Measurements from ENCODE around the gene CAMK4. TPM values are rescaled to one million over a fixed set of nuclear protein-coding genes. Genes with fewer than 3 reads are reported as not detected.
A peak's percentile ranks its signal among the peaks of the same experiment; 100 is the strongest.

CAMK4 gene
- total RNA-seq, 1 experiment from 2014 or later = 19.3 TPM

GRCh38 chr5:111520908-111521307 lies 296.7 kb downstream of the CAMK4 start:
- no peak overlapping the region for H3K4me3 ChIP-seq
- H3K9me3 ChIP-seq (replicated peaks) = no peaks in the 10 kb centered on the region
- DNase-seq = no peak
- no peaks in the 10 kb centered on the region for H3K4me1 ChIP-seq
- no peak overlapping the region for H3K27ac ChIP-seq
- no peaks in the 10 kb centered on the region for H3K36me3 ChIP-seq
- H3K27me3 ChIP-seq = no peaks in the 10 kb centered on the region

DNA sequence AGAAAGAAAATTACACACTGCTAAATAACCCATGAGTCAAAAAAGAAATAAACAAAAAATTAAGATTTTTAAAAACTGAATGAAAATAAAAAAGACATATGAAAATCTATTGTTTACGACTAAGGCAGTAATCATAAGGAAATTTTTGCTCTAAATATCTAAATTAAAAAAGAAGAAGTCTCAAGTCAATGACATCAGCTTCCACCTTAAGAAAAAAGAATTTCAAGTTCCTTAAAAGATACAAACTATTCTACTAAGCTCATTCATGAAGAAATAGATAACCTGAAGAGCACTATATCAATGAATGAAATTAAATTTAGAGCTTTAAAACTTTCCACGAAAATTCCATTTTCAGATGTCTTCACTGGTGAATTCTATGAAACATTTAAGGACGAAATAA lies 303.9 kb downstream of the CAMK4 start:
- no peaks in the 10 kb centered on the region for H3K36me3 ChIP-seq
- no peak for DNase-seq
- H3K27ac ChIP-seq = no peak overlapping the region

DNA sequence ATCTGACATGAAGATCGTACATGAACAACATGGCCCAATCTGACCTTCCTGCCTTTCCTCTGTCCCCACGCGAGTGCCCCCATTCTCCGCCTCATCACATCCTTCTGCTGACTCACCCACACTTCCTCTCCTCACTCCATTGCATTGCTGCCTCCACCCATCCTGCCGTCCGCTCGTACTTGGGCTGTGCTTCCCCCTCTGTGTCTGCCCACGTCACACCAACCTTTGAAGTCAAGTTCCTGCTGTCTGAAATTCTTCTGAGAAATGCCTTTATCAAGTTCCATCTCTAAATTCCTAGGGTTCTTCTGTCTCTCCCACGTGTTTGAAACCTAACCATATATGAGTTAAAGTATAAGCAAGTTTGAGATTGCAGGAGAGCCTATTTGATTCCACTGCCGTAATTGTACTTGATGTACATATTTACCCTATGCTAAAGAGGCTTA lies 306.1 kb downstream of the CAMK4 start:
- H3K36me3 ChIP-seq = no peaks in the 10 kb centered on the region
- no peaks in the 10 kb centered on the region for H3K27me3 ChIP-seq
- peak overlapping the region; percentile 31 for H3K27ac ChIP-seq
- no peaks in the 10 kb centered on the region; the same call in 1 of the 2 replicates for H3K4me1 ChIP-seq
- peak overlapping the region; percentile 26 for H3K4me3 ChIP-seq
- peak; percentile 63 to 64 for DNase-seq
- no peaks in the 10 kb centered on the region for H3K9me3 ChIP-seq (replicated peaks)

More for the DNA sequence above, 303.9 kb downstream of the CAMK4 start:
- Histone ChIP-seq H3K4me1 (no peaks in the 10 kb centered on the region; the same call in 1 of the 2 replicates), H3K27me3 (no peaks in the 10 kb centered on the region), H3K4me3 (no peak overlapping the region), H3K9me3 (replicated peaks) (no peaks in the 10 kb centered on the region)

- Histone ChIP-seq H3K4me1 (no peaks in the 10 kb centered on the region; the same call in 1 of the 2 replicates), H3K27me3 (no peaks in the 10 kb centered on the region), H3K36me3 (no peaks in the 10 kb centered on the region), H3K27ac (no peak overlapping the region), H3K9me3 (replicated peaks) (no peaks in the 10 kb centered on the region), H3K4me3 (no peak overlapping the region)
- DNase-seq = no peak
Observed at GRCh38 chr5:111532886-111533582, 308.9 kb downstream of the CAMK4 start.

DNA sequence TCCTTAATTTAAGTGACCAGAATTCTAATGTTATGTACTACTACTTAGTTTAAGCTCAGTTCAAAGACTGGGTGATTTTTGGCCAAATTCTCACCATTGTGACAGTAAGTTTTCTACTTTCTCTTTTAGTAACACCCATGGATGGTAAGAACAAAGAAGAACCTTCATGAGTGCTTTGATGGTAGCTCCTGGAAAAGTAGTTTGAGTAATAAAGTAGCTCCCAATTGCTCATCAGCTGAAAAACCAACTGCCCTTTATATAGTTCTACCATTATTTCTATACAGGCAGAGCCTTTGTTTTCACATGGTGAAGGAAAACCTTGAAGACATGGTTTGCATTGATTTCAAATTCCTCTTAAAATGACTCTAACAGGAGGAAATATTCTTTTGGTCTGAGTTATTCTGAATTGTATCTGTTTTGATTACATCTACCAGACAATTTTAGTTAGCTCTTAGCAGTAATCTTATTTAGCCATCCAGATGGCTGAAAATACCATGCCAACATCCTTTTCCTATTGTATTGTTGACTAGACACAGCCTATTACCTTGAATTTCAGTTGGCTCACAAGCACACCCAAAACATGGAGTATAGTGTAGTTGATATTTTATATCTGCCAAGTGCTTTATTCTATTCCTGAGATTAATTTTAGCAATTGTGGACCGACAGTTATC lies 311.8 kb downstream of the CAMK4 start:
- H3K36me3 ChIP-seq = no peaks in the 10 kb centered on the region

DNA sequence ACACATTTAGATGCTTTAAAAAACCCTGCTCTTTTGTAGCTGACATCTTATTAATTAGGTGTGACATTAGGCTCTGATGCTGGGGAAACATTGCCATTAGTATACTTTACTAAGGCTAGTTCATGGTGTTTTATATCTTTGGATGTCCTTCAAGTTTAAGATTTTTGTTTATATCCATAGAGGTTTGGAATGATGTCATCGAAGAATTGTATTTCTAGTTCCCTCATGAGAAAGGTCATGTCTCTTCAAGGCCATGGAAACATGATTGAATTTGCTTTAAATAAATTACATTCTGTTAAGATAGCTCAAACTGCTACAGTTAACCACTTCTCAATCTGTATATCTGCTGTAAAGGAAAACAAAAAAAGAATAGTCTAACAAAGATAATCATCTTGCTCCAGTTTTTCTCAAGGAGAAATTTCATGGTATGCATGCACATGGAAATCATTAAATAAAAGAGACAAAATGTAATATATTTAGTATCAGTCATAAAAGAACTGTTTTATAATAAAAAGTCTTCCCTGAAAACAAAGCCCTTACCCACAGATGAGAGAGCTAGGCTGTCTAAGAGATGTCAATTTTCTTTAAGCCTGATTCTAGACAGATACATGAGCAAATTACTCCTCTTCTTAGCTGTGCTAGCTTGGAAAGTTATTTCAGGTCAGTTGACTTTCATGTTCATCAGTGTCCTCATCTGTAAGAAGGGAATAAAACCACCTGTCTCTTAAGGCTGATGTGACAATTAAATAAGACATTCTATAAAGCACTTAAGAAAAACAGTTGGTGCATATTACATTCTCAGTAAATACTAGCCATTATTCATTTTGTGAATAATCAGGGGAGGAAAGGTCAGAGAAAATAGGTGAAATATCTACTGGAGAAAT lies 313.2 kb downstream of the CAMK4 start:
- Histone ChIP-seq H3K9me3 (replicated peaks) (no peaks in the 10 kb centered on the region), H3K4me3 (no peak overlapping the region), H3K36me3 (no peaks in the 10 kb centered on the region), H3K27me3 (no peaks in the 10 kb centered on the region), H3K27ac (no peak overlapping the region), H3K4me1 (no peaks in the 10 kb centered on the region)
- DNase-seq = no peak

More for the DNA sequence above, 311.8 kb downstream of the CAMK4 start:
- Histone ChIP-seq H3K27ac (no peak overlapping the region), H3K4me3 (no peak overlapping the region), H3K9me3 (replicated peaks) (no peaks in the 10 kb centered on the region), H3K4me1 (no peaks in the 10 kb centered on the region; the same call in 1 of the 2 replicates), H3K27me3 (no peaks in the 10 kb centered on the region)
- DNase-seq = no peak

Other genes starting within 250 kb of the CAMK4 start
- gene TSLP, start 152.7 kb upstream of the CAMK4 start, total RNA-seq (2014; rRNA removed; shearing (Covaris generic)) = 0.43 and 0.69 TPM in 2 replicates
- gene WDR36, start 132.0 kb upstream of the CAMK4 start, total RNA-seq (2014; rRNA removed; shearing (Covaris generic)) = 58.6 and 62.9 TPM in 2 replicates